SK-N-SH (cell line): ENCODE data around the gene ANKRD52. TPM values are rescaled to one million over a fixed set of nuclear protein-coding genes. Genes with fewer than 3 reads are reported as not detected.

Source experiments
- CTCF ChIA-PET: fragments of 300-600, 350-600 bp; formaldehyde crosslinking; extraction: SDS; loops from one replicate; lab custom pipeline; 2021; lab: Yijun Ruan, JAX
- POLR2A ChIA-PET: fragments of 350-600 bp; sonication (Branson Sonifier 250); formaldehyde crosslinking; extraction: SDS; loops from one replicate; lab custom pipeline; 2020; ENCODE audit warnings: antibody characterized with exemption, inconsistent platforms; lab: Yijun Ruan, JAX
- DNase-seq: peaks from one replicate; pipeline ENCODE4 v3.0.0; 2012
- H2AFZ ChIP-seq: fragments of 200-600 bp; sonication (generic); 2 replicates; pipeline ENCODE4 v1.8.1; 2016; ENCODE audit warnings: antibody characterized with exemption, mild to moderate bottlenecking, low read depth
- H3F3A ChIP-seq: fragments of 200-600 bp; sonication (generic); replicated peaks from 2 replicates; pipeline ENCODE3; 2016; ENCODE audit warnings: antibody characterized with exemption, mild to moderate bottlenecking; ENCODE audit not compliant: insufficient read depth
- H3K27ac ChIP-seq, 2 experiments: fragments of 200-500 bp in 1 of 2; fragments of 200-600 bp in 1 of 2; sonication (Bioruptor generic) in 1 of 2; sonication (generic), shearing (Covaris generic) in 1 of 2; 2 replicates each; pipeline versions ENCODE4 v1.5.1 to v1.6.1; 2014 to 2016; ENCODE audit warnings: low read depth in 2 of 2, inconsistent platforms in 1 of 2, low read length in 1 of 2, mild to moderate bottlenecking in 1 of 2, mixed read lengths in 1 of 2
- H3K27me3 ChIP-seq: fragments of 200-600 bp; sonication (generic), shearing (Covaris generic); 2 replicates; pipeline ENCODE4 v1.6.1; 2016; ENCODE audit warnings: mixed run types; ENCODE audit not compliant: insufficient read depth
- H3K36me3 ChIP-seq, 2 experiments: fragments of 200-500 bp in 1 of 2; fragments of 200-600 bp in 1 of 2; sonication (Bioruptor generic) in 1 of 2; sonication (generic) in 1 of 2; replicated peaks in 1 of 2; 2 replicates each; pipeline versions ENCODE3 to v1.5.1; 2014 to 2016; ENCODE audit warnings: low read length in 1 of 2, mild to moderate bottlenecking in 1 of 2; ENCODE audit not compliant: insufficient read depth in 2 of 2, control insufficient read depth in 1 of 2
- H3K4me1 ChIP-seq, 2 experiments: fragments of 200-500 bp in 1 of 2; fragments of 200-600 bp in 1 of 2; sonication (Bioruptor generic) in 1 of 2; sonication (generic), shearing (Covaris generic) in 1 of 2; 2 replicates each; pipeline versions ENCODE4 v1.5.1 to v1.6.1; 2014 to 2016; ENCODE audit warnings: low read depth in 1 of 2, low read length in 1 of 2, mixed run types in 1 of 2; ENCODE audit not compliant: insufficient read depth in 2 of 2, control insufficient read depth in 1 of 2
- H3K4me2 ChIP-seq: fragments of 200-600 bp; sonication (generic), shearing (Covaris generic); 2 replicates; pipeline ENCODE4 v1.6.1; 2017; ENCODE audit warnings: mixed run types
- H3K4me3 ChIP-seq, 2 experiments: fragments of 200-500 bp in 1 of 2; fragments of 200-600 bp in 1 of 2; sonication (Bioruptor generic) in 1 of 2; sonication (generic), shearing (Covaris generic) in 1 of 2; 2 replicates each; pipeline versions ENCODE4 v1.5.1 to v1.8.1; 2014 to 2016; ENCODE audit warnings: low read depth in 2 of 2, inconsistent platforms in 1 of 2, low read length in 1 of 2, mild to moderate bottlenecking in 1 of 2, mixed read lengths in 1 of 2, moderate library complexity in 1 of 2
- H3K79me2 ChIP-seq: fragments of 200-600 bp; sonication (generic); 2 replicates; pipeline ENCODE4 v1.8.1; 2017; ENCODE audit warnings: mild to moderate bottlenecking; ENCODE audit not compliant: insufficient read depth
- H3K9ac ChIP-seq: fragments of 200-600 bp; sonication (generic); 2 replicates; pipeline ENCODE4 v1.6.1; 2017; ENCODE audit warnings: mixed run types
- H3K9me2 ChIP-seq: fragments of 200-600 bp; sonication (generic); 2 replicates; pipeline ENCODE4 v1.6.1; 2017; ENCODE audit warnings: mixed run types
- H3K9me3 ChIP-seq: fragments of 200-600 bp; sonication (generic); 2 replicates; pipeline ENCODE4 v1.6.1; 2017; ENCODE audit warnings: mixed run types, mild to moderate bottlenecking, moderate library complexity
- H4K20me1 ChIP-seq: fragments of 200-600 bp; sonication (generic); 2 replicates; pipeline ENCODE4 v1.6.1; 2017; ENCODE audit warnings: mild to moderate bottlenecking, mixed run types; ENCODE audit not compliant: insufficient read depth
- CTCF ChIP-seq: fragments of 200-600 bp; sonication (generic); IDR thresholded peaks from 2 replicates; pipeline ENCODE4 v1.6.1; 2017; ENCODE audit warnings: antibody characterized with exemption, mild to moderate bottlenecking, moderate library complexity
- ELF1 ChIP-seq: IDR thresholded peaks from 2 replicates; pipeline ENCODE4 v1.4.0; 2012
- FOXM1 ChIP-seq: IDR thresholded peaks from 2 replicates; pipeline ENCODE4 v1.4.0; 2012; ENCODE audit warnings: low read depth, mild to moderate bottlenecking
- GABPA ChIP-seq: IDR thresholded peaks from 2 replicates; pipeline ENCODE4 v1.4.0; 2012; ENCODE audit warnings: low read depth, mild to moderate bottlenecking
- GATA2 ChIP-seq: sonication (generic); formaldehyde crosslinking; IDR thresholded peaks from 2 replicates; pipeline ENCODE4 v1.5.0; 2020; ENCODE audit warnings: mild to moderate bottlenecking, missing genetic modification reagents
- MAX ChIP-seq: IDR thresholded peaks from 2 replicates; pipeline ENCODE4 v1.4.0; 2012; ENCODE audit warnings: low read depth
- MXI1 ChIP-seq: IDR thresholded peaks from 2 replicates; pipeline ENCODE4 v1.6.1; 2012; ENCODE audit warnings: mild to moderate bottlenecking, low read depth, low read length, improper control_type of control experiment
- NFIC ChIP-seq: IDR thresholded peaks from 2 replicates; pipeline ENCODE4 v1.4.0; 2012; ENCODE audit warnings: borderline replicate concordance
- NRF1 ChIP-seq: IDR thresholded peaks from 2 replicates; pipeline ENCODE4 v1.6.1; 2012; ENCODE audit warnings: low read depth, mild to moderate bottlenecking, low read length
- POLR2AphosphoS5 ChIP-seq: IDR thresholded peaks from 2 replicates; pipeline ENCODE4 v1.6.1; 2012; ENCODE audit warnings: low read depth, low read length
- RFX5 ChIP-seq: IDR thresholded peaks from 2 replicates; pipeline ENCODE4 v1.6.1; 2012; ENCODE audit warnings: mild to moderate bottlenecking, improper control_type of control experiment, low read length
- TEAD4 ChIP-seq: IDR thresholded peaks from 2 replicates; pipeline ENCODE4 v1.4.0; 2012; ENCODE audit warnings: mild to moderate bottlenecking, borderline replicate concordance; ENCODE audit not compliant: insufficient read depth
- USF1 ChIP-seq: IDR thresholded peaks from 2 replicates; pipeline ENCODE4 v1.4.0; 2012; ENCODE audit warnings: low read depth, borderline replicate concordance
- ZBTB33 ChIP-seq: IDR thresholded peaks from 2 replicates; pipeline ENCODE4 v1.4.0; 2012; ENCODE audit warnings: low read depth, borderline replicate concordance
- WGBS: methylation state at CpG from one replicate; pipeline ENCODE4 v1.1.6; 2017; ENCODE audit warnings: low lambda C conversion rate; 5-methylcytosine and 5-hydroxymethylcytosine counted together
- polyA plus RNA-seq, 3 experiments: library from polyadenylated mRNA; depleted of rRNA; stranded (reverse); fragments of >200 nt; gene quantifications; 2 replicates each; pipeline ENCODE4 v1.2.3, GENCODE V29; 2012
- TF ChIP-seq, protein P1 (sequence below): IDR thresholded peaks from 2 replicates; pipeline ENCODE4 v1.6.1; 2012; ENCODE audit warnings: mild to moderate bottlenecking, low read depth, low read length, moderate library complexity
- TF ChIP-seq, protein P2 (sequence below): IDR thresholded peaks from 2 replicates; pipeline ENCODE4; 2012

ANKRD52 gene
- polyA plus RNA-seq, 1 of the 3 experiments (the other 2 are of a cell fraction), result 23.4 TPM

DNA sequence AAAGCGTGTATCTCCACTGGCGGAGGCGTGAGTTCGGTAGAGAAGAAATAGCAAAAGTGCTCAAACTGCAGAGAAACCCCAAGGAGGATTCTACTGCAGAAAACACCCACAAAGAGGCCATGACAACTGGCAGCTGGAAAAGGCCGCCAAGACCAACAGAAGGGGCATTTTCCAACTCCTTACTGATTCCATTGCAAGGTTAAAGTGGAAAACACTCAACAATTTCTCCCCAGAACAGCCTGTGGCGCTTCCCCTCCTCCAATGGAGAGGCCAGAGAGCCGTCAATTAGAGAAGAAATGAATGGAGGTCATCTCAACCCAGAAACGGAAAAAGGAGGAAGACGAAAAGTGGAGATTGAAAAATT, 618 bp upstream of the ANKRD52 start:
- Histone ChIP-seq H4K20me1 (peaks cover 20% of the 10 kb centered on the region), H3K9me2 (no peaks in the 10 kb centered on the region), H3K9ac (peak overlapping the region; percentile 91), H3K36me3 (peaks cover 24 to 25% of the 10 kb centered on the region in 2 experiments), H3F3A (peaks cover 45% of the 10 kb centered on the region), H3K9me3 (no peaks in the 10 kb centered on the region), H3K4me3 (peak overlapping the region; percentile 90 to 95), H3K27me3 (no peaks in the 10 kb centered on the region), H3K4me2 (peak overlapping the region; percentile 97), H3K79me2 (peaks cover 43% of the 10 kb centered on the region), H2AFZ (peak overlapping the region; percentile 94), H3K27ac (peak overlapping the region; percentile 75 to 92), H3K4me1 (peaks cover 15 to 19% of the 10 kb centered on the region in 2 experiments)
- TF ChIP-seq NRF1 (no peak), FOXM1 (no peak)
- 37% methylated on average over 9 of the region's 9 CpGs for WGBS
- ChIA-PET POLR2A (interaction anchor here (1.0 to 2.1 kb wide), 4 partner anchors 8 to 69 kb away, joined by 3 to 12 read pairs (median 5); partner anchors contain the start of genes CNPY2, COQ10A, RNF41 and SMARCC2), CTCF (interaction anchor here (0.6 to 5.4 kb wide), 40 partner anchors 9 to 1281 kb away, joined by 3 to 58 read pairs (median 5); partner anchors contain the start of genes CNPY2, COQ10A, RNF41 and SLC39A5)
- DNase-seq, result no peak

GRCh38 chr12:56257491-56258067, 605 bp downstream of the ANKRD52 start:
- ChIA-PET POLR2A (interaction anchor here (0.6 to 2.1 kb wide), 4 partner anchors 9 to 103 kb away, joined by 4 to 12 read pairs (median 5); partner anchors contain the start of genes CNPY2, COQ10A, SMARCC2 and STAT2), CTCF (interaction anchor here (0.6 to 5.4 kb wide), 40 partner anchors 8 to 391 kb away, joined by 3 to 58 read pairs (median 5); partner anchors contain the start of genes CNPY2, COQ10A, RNF41 and SLC39A5)
- Histone ChIP-seq H3K4me1 (peaks cover 15 to 19% of the 10 kb centered on the region in 2 experiments), H3F3A (peaks cover 44% of the 10 kb centered on the region), H3K4me2 (peak overlapping the region; percentile 97), H2AFZ (peak overlapping the region; percentile 9; the same call in 1 of the 2 replicates), H3K9me2 (no peaks in the 10 kb centered on the region), H4K20me1 (peaks cover 23% of the 10 kb centered on the region), H3K9ac (peak overlapping the region; percentile 91), H3K27me3 (no peaks in the 10 kb centered on the region), H3K79me2 (peaks cover 55% of the 10 kb centered on the region), H3K36me3 (peaks cover 35 to 37% of the 10 kb centered on the region in 2 experiments), H3K9me3 (no peaks in the 10 kb centered on the region), H3K4me3 (peak overlapping the region; percentile 90 to 95), H3K27ac (peak overlapping the region; percentile 75 to 92)
- peak; percentile 81 for DNase-seq
- WGBS, result 2% methylated on average over 13 of the region's 27 CpGs
- TF ChIP-seq USF1 (no peak), ELF1 (no peak), POLR2AphosphoS5 (no peak), NRF1 (no peak), ZBTB33 (no peak), GATA2 (CRISPR knock-in tag) (no peak), MAX (0 out of 2 replicates have a peak, but pooled peaks have one; percentile 6), TEAD4 (no peak), RFX5 (no peak), MXI1 (peak; percentile 25; the same call in 1 of the 2 replicates), FOXM1 (no peak), CTCF (peak; percentile 35), GABPA (no peak), NFIC (no peak)
- TF ChIP-seq, protein P1, sequence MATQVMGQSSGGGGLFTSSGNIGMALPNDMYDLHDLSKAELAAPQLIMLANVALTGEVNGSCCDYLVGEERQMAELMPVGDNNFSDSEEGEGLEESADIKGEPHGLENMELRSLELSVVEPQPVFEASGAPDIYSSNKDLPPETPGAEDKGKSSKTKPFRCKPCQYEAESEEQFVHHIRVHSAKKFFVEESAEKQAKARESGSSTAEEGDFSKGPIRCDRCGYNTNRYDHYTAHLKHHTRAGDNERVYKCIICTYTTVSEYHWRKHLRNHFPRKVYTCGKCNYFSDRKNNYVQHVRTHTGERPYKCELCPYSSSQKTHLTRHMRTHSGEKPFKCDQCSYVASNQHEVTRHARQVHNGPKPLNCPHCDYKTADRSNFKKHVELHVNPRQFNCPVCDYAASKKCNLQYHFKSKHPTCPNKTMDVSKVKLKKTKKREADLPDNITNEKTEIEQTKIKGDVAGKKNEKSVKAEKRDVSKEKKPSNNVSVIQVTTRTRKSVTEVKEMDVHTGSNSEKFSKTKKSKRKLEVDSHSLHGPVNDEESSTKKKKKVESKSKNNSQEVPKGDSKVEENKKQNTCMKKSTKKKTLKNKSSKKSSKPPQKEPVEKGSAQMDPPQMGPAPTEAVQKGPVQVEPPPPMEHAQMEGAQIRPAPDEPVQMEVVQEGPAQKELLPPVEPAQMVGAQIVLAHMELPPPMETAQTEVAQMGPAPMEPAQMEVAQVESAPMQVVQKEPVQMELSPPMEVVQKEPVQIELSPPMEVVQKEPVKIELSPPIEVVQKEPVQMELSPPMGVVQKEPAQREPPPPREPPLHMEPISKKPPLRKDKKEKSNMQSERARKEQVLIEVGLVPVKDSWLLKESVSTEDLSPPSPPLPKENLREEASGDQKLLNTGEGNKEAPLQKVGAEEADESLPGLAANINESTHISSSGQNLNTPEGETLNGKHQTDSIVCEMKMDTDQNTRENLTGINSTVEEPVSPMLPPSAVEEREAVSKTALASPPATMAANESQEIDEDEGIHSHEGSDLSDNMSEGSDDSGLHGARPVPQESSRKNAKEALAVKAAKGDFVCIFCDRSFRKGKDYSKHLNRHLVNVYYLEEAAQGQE, result no peak
- TF ChIP-seq, protein P2, sequence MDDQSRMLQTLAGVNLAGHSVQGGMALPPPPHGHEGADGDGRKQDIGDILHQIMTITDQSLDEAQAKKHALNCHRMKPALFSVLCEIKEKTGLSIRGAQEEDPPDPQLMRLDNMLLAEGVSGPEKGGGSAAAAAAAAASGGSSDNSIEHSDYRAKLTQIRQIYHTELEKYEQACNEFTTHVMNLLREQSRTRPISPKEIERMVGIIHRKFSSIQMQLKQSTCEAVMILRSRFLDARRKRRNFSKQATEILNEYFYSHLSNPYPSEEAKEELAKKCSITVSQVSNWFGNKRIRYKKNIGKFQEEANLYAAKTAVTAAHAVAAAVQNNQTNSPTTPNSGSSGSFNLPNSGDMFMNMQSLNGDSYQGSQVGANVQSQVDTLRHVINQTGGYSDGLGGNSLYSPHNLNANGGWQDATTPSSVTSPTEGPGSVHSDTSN, result no peak
